Measurements from ENCODE around the gene KANSL1.

KANSL1 gene

GRCh38 chr17:46167826-46168569 lies 25.2 kb downstream of the KANSL1 start:
- no peak for DNase-seq

GRCh38 chr17:46167267-46167666 lies 26.0 kb downstream of the KANSL1 start:
- DNase-seq, result no peak

DNA sequence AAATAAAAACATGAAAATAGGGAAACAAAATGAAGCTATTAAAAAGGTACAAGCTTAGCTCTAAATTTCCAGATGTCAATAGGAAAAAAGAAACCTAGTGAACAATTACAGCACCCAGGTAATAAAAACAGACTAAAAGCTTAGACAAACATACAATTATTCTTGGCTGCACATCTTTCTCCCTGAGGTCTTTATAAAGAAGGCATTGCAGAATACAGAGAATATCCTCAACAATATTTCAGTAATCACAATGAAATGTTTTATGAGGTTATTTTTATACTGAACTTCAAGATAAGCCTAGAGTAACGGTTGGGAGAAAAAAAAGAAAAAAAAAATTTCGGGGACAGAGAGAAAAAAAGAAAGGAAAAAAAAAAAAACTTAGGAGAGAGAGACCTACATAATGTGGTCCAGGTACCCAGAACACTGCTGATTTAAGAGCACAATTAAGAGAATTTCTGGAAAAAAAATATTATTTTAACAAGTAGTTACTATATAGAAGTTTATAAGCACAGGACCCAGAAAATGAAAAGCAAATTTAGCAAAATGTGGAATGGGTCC lies 26.5 kb downstream of the KANSL1 start:
- no peak for DNase-seq

GRCh38 chr17:46163929-46164594 lies 29.2 kb downstream of the KANSL1 start:
- DNase-seq, result no peak

DNA sequence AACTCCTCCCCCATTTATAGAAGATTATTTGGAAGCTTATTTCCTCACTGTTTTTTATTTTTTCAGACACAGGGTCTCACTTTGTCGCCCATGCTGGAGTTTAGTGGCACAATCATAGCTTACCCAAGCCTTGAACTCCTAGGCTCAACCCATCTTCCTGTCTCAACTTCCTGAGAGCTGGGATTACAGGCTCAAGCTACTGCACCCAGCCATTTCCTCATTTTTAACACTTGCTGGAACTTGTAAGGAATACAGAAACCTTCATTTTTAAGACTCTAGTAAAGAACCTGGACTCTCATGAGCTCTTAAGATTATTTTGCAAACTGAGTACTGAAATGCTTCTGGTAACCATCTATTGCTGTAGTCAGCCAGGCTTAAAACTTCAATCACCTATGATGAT lies 29.9 kb downstream of the KANSL1 start:
- DNase-seq, result no peak

DNA sequence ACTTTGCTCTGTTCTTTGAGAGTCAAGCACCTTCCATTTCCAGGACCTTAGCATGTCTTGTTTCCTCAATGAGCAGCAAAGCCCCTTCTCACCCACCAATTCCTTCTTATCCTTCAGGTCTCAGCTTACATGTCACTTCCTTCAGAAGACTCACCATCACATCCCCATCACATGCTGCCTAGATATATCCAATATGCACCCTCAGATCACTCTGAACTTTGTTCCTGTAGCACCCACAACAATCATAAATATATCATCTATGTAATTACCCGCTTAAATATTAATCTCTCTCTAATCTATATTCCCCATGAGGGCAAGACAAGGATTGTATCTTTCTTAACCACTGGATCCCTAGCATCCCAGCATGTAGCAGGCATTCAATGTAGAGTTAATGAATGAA lies 30.4 kb downstream of the KANSL1 start:
- DNase-seq, result no peak

DNA sequence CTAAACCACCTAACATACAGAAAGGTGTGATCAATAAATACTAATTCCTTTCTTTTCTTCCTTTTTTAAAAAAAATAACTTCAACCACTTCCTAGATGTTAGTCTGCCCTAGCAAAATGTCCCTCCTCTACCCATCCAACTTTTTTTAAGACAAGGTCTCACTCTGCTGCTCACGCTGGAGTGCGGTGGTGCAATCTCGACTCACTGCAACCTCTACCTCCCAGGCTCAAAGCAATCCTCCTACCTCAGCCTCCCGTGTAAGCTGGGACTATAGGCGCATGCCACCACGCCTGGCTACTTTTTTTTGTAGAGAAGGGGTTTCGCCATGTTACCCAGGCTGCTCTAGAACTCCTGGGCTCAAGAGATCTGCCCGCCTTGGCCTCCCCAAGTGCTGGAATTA lies 33.1 kb downstream of the KANSL1 start:
- no peak for DNase-seq

- no peak for DNase-seq
Measured at GRCh38 chr17:46159686-46160085, 33.5 kb downstream of the KANSL1 start.

GRCh38 chr17:46158323-46159296 lies 34.6 kb downstream of the KANSL1 start:
- DNase-seq, result no peak

GRCh38 chr17:46157443-46158062 lies 35.7 kb downstream of the KANSL1 start:
- no peak for DNase-seq

DNA sequence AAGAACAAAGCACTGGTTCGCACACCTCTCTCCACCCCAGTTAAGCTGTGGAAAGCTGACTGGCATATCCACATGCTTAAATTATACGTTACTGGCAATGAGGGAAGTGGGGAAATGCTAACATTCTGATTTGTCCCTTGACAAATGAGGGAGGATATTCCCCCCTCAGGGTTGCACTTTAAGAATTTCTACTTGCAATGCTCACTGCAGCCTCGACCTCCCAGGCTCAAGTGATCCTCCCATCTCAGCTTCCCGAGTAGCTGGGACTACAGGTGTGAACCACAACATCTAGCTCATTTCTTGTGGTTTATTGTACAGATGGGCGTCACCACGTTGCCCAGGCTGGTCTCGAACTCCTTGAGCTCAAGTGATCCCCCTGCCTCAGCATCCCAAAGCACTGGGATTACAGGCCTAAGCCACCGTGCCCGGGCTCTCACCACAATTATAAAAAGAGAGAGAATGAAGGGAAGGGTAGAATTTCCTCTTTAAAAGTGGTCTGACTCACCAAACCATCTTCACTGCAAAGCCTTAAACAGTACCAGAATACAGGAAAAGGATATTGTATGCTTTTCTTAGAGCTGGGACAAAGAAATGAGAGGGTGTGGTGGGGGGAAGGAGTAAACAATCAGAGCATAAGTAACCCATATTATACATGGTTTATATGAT lies 38.9 kb downstream of the KANSL1 start:
- no peak for DNase-seq

GRCh38 chr17:46152423-46152822 lies 40.8 kb downstream of the KANSL1 start:
- DNase-seq, result no peak

GRCh38 chr17:46151762-46152161 lies 41.5 kb downstream of the KANSL1 start:
- DNase-seq, result no peak

DNA sequence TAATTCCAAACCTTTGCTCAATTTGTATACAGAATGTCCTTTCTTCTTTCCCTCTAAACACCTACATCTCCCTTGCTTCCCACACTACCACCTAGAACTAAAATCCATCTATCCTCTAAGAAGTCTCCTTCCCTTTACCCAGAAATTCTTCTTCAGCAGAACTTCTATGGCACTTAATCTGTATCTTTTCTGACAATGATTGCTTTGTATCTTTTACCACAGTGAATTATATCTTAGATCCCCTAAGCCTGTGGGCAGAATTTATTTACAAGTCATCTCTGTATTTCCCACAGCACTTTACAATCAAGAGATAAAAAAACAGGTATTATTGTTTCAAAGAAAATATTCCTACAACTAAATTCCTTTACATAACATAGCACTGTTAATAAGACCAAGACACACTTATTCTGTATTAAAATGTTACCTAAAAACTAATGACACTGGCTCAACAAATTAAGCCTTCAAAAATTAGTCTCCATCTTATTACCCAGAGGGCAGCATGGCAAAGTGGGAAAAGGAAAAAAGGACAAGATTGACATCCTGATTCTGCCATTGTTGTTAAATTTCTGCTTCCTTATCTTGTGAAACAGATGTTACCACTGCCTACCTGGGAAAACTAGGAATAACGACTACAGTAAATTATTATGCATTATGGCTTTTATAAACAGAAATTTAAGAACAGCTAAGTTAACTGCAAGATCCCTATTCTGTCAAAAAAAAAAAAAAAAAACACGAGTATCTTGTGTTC lies 42.8 kb downstream of the KANSL1 start:
- no peak for DNase-seq

- DNase-seq, result no peak
Measured at GRCh38 chr17:46148247-46148646, 45.0 kb downstream of the KANSL1 start.

DNA sequence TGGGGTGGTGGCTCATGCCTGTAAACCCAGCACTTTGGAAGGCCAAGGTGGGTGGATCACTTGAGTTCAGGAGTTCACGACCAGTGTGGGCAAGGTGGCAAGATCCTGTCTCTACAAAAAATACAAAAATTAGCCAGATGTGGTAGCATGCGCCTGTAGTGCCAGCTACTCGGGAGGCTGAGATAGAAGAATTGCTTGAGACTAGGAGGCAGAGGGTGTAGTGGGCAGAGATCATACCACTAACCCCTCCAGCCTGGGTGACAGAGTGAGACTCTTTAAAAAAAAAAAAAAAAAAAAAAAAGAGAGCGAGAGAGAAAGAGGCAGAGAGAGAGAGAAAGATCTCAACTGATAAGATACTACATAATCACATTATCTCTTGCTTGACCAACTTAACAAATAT lies 45.9 kb downstream of the KANSL1 start:
- no peak for DNase-seq

- DNase-seq, result no peak
Measured at GRCh38 chr17:46144246-46144645, 49.0 kb downstream of the KANSL1 start.

- no peak for DNase-seq
Measured at GRCh38 chr17:46143827-46144236, 49.4 kb downstream of the KANSL1 start.

GRCh38 chr17:46141645-46142044 lies 51.6 kb downstream of the KANSL1 start:
- no peak for DNase-seq

GRCh38 chr17:46140645-46141197 lies 52.5 kb downstream of the KANSL1 start:
- DNase-seq, result no peak
